Lower leg skin (tissue), 4 donors: ENCODE measurements around the gene AEBP2. TPM values are rescaled to one million over a fixed set of nuclear protein-coding genes. Genes with fewer than 3 reads are reported as not detected.

Experiments
- DNase-seq, 2 donors: peaks; one replicate each; pipeline ENCODE4 v3.0.0-alpha.2; 2019; ENCODE audit warnings: low spot score in 2 of 2
- H3K4me3 ChIP-seq: fragments of 200-600 bp; sonication (generic); 2 replicates; pipeline ENCODE4 v1.5.1; 2017; ENCODE audit warnings: mild to moderate bottlenecking, low read depth; ENCODE audit not compliant: poor library complexity, severe bottlenecking
- CTCF ChIP-seq, 3 donors: fragments of 450-650 bp; IDR thresholded peaks; one replicate each; pipeline ENCODE4 v1.5.1; 2016; ENCODE audit warnings: antibody characterized with exemption in 3 of 3, mild to moderate bottlenecking in 3 of 3, moderate library complexity in 2 of 3
- POLR2A ChIP-seq, 2 donors: fragments of 450-650 bp; IDR thresholded peaks; one replicate each; pipeline ENCODE4 v1.6.1; 2016 to 2017; ENCODE audit warnings: antibody characterized with exemption in 2 of 2, mild to moderate bottlenecking in 1 of 2, moderate library complexity in 1 of 2
- WGBS, 2 donors: methylation state at CpG; one replicate each; pipeline ENCODE4 v1.1.5; 2018; 5-methylcytosine and 5-hydroxymethylcytosine counted together
- intact Hi-C: fragments of 100-400 bp; cut with DNase I; formaldehyde crosslinking; loops from one replicate; pipeline ENCODE4 v1.15.0; 2023; ENCODE audit warnings: low total_unique reads
- total RNA-seq, 4 donors: library from RNA; depleted of rRNA; stranded (reverse); fragments of >200 nt; gene quantifications; one replicate each; pipeline ENCODE4 v1.1.0, GENCODE V29; 2016

Gene AEBP2
- total RNA-seq, 4 donors from 2014 or later: 31.4 to 70.9 (median 54.0) TPM

- no peak overlapping the region for H3K4me3 ChIP-seq
- intact Hi-C loops: no loop called here
- TF ChIP-seq POLR2A (IDR thresholded peaks at IDR 0.05): no peak
- no peak for TF ChIP-seq CTCF (IDR thresholded peaks at IDR 0.05)
- DNase-seq: no peak
Measured at GRCh38 chr12:19506497-19506896, 67.2 kb downstream of the AEBP2 start.

- intact Hi-C loops: no loop called here
- DNase-seq: no peak
- TF ChIP-seq POLR2A (IDR thresholded peaks at IDR 0.05) (no peak), CTCF (IDR thresholded peaks at IDR 0.05) (no peak)
- no peak overlapping the region for H3K4me3 ChIP-seq
- 22 to 38% methylated on average over 1 of the region's 1 CpG for WGBS, 2 donors
Measured at GRCh38 chr12:19507823-19508222, 68.5 kb downstream of the AEBP2 start.

GRCh38 chr12:19510461-19510860, 71.2 kb downstream of the AEBP2 start:
- intact Hi-C loops: loop anchor here (10.0 kb wide), 1 partner anchor 1006 kb away; no protein-coding TSS in a partner anchor
- H3K4me3 ChIP-seq: no peak overlapping the region
- no peak for DNase-seq
- WGBS, 2 donors: 73 to 96% methylated on average over 4 of the region's 4 CpGs
- TF ChIP-seq POLR2A (IDR thresholded peaks at IDR 0.05) (no peak), CTCF (IDR thresholded peaks at IDR 0.05) (no peak)

- 90 to 95% methylated on average over 5 of the region's 5 CpGs for WGBS, 2 donors
- intact Hi-C loops: loop anchor here (10.0 kb wide), 1 partner anchor 1010 kb away; no protein-coding TSS in a partner anchor
- no peak for DNase-seq
- TF ChIP-seq CTCF (IDR thresholded peaks at IDR 0.05) (no peak), POLR2A (IDR thresholded peaks at IDR 0.05) (no peak)
- H3K4me3 ChIP-seq: no peak overlapping the region
Measured at GRCh38 chr12:19515179-19515578, 75.9 kb downstream of the AEBP2 start.

GRCh38 chr12:19517583-19517982, 78.3 kb downstream of the AEBP2 start:
- H3K4me3 ChIP-seq: no peak overlapping the region
- intact Hi-C loops: loop anchor here (10.0 kb wide), 1 partner anchor 1013 kb away; no protein-coding TSS in a partner anchor
- WGBS, 2 donors: 83 to 88% methylated on average over 1 of the region's 1 CpG
- no peak for DNase-seq
- no peak for TF ChIP-seq POLR2A (IDR thresholded peaks at IDR 0.05)
- TF ChIP-seq CTCF (IDR thresholded peaks at IDR 0.05): no peak

- intact Hi-C loops: loop anchor here (10.0 kb wide), 1 partner anchor 1013 kb away; no protein-coding TSS in a partner anchor
- WGBS, 2 donors: 82 to 85% methylated on average over 1 of the region's 1 CpG
- TF ChIP-seq POLR2A (IDR thresholded peaks at IDR 0.05) (no peak), CTCF (IDR thresholded peaks at IDR 0.05) (no peak)
- no peak for DNase-seq
- no peak overlapping the region for H3K4me3 ChIP-seq
Measured at GRCh38 chr12:19518209-19518608, 78.9 kb downstream of the AEBP2 start.
